ENCODE results near the gene C20orf96.
"Not testable (repeated sequence)": the region's sequence is repeated elsewhere in the genome, so short reads cannot be mapped to it uniquely, and the experiment has no call there.

C20orf96 gene

DNA sequence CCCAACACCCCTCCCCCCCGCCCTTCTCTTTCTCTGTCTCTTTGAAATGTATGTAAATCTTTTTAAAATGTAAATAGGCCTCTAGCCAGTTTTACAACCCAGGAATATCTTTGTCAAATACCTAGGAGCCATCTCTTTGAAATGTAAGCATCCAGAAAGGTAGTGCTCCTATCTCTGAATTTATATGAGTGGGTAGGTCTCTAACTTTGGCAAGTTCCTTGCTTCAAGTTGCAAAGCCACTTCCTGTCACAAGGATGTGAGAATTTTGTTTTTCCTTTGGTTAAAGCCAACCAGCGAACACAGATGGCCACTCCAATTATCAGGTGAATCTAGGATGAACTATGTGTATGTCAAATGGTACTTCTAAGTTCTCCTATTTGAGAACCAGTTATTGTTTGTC lies 39.2 kb downstream of the C20orf96 start:
- FAIRE-seq (no peak), DNase-seq (ENCODE audit: insufficient read length, low spot score) (no peak)

DNA sequence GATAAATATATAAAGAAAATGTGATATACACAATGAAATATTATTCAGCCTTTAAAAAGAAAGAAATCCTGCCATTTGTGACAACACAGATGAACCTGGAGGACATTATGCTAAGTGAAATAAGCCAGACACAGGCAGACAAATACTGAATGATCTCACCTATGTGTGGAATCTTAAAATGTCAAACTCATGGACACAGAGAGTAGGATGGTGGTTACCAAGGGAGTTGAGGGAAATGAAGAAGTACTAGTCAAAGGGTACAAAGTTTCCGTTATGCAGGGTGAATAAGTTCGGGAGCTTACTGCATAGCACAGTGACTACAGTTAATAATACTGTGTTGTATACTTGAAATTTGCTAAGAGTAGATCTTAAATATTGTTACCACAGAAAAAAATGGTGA lies 47.6 kb downstream of the C20orf96 start:
- DNase-seq (ENCODE audit: insufficient read length, low spot score) (no peak), FAIRE-seq (no peak)

DNA sequence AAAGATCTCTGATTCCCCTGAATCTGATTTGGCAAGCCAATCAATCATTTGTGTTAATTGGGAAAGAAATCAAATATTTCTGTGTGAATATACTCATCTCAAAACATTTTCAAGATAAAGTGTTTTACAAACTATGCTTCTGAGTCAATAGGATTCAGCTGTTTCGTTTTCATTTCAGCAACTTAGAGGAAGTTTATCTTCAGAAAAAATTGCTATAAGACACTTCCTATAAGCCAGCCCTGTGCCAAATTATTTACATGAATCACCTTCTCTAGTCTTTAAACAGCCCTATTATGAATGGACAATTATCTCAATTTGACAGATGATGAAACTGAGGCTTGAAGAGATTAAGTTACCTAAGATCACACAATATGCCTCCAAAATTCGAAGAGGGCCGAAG lies 52.6 kb downstream of the C20orf96 start:
- no peak for FAIRE-seq

DNA sequence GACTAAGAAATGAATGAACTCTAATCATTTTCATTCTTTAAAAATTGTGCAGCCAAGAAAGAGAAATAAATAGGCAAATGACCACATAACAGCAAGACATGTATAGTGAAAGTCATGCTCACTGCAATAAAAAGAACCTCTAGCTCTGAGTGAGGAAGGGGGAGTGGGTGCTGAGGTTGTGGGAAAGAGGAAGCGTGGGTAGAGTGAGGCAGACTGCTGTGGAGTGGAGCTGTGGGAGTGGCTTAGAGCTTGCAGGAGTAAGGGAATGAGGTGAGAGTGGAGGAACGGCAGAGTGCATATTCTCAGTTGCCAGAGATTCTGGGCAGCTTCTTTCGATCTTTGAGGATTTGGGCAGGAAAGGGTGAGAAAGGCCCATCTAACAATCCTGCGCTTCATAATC lies 53.1 kb downstream of the C20orf96 start:
- FAIRE-seq: peak; percentile 49

More for the DNA sequence above, 52.6 kb downstream of the C20orf96 start:
- no peak for DNase-seq (ENCODE audit: insufficient read length, low spot score)

DNA sequence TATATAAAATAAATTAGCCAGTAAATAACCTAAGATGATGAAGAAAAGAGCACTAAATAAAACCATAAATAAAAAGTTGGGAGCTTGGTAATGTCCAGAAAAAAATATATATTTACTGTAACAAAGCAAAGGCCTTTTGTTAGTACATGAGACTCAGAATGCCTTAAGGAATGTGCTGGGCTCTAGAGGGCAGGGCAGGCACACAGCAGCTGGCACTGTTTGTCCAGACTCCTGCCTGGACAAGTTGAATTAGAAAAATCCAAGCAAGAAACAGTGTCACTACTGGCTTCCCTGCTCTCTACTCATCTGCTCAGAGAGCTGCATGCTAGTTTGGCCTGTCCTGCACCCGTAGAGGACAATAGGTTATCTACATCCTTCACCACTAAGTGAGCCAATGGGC lies 54.7 kb downstream of the C20orf96 start:
- no peak for DNase-seq (ENCODE audit: insufficient read length, low spot score)
- no peak for FAIRE-seq

More for the DNA sequence above, 53.1 kb downstream of the C20orf96 start:
- no peak for DNase-seq (ENCODE audit: insufficient read length, low spot score)

DNA sequence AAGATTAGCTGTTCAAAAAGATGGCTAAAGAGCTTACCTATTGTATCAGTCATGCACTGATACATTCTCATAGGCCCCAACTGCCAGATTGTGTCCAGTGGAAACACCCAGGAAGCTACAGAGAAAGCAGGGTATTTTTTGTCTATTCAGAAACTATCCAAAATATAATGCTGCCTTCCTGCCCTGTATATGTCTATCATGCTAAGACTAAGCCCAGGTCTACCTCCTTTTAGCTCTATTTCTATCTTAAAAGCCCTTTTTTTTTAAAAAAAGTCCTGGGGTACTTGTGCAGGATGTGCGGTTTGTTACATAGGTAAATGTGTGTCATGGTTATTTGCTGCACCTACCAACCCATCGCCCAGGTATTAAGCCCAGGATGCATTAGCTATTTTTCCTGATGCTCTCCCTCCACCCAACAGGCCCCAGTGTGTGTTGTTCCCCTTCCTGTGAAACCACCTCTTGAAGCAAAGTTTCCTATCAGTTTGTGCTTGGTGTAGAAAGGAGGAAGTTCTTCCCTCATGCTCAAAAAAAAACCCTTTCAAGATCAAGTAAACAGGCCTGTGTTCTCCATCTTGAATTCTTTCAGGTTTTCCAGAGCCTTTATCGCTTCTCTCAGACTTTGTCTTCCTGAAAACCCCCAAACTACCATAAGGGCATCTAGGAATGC lies 63.0 kb downstream of the C20orf96 start:
- DNase-seq (ENCODE audit: insufficient read length, low spot score) (no peak), FAIRE-seq (peak; percentile 18)

DNA sequence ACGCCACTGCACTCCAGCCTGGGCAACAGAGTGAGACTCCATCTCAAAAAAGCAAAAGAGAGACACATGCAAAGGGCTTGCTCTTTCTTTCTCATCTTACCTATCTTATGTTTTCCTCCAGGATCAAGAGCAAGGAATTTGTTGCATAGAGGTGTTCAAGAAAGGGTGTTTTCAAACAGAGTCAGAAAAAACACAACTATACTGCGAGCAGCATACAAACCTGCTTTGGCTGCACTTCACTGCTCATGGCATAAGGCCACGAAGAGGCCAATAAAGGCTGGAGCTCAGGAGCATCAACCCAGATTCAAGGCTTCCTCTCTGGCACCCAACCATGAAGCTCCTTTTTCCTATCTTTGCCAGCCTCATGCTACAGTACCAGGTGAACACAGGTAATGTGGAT lies 63.6 kb downstream of the C20orf96 start, which contains the start of gene DEFB129:
Gene DEFB129, plus strand, starts transcription at position 301 of the 400 bp plus-strand sequence. Its CDS starts 31 bp downstream, at position 332.
- DNase-seq (ENCODE audit: insufficient read length, low spot score) (no peak), FAIRE-seq (no peak)

DNA sequence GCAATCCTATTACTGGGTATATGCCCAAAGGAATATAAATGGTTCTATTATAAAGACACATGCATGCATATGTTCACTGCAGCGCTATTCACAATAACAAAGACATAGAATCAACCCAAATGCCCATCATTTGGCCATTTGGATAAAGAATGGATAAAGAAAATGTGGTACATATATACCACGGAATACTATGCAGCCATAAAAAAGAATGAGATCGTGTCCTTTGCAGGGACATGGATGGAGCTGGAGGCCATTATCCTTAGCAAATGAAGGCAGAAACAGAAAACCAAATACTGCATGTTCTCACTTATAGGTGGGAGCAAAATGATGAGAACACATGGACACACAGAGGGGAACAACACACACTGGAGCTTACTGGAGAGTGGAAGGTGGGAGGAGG lies 64.7 kb downstream of the C20orf96 start:
- not testable (repeated sequence) for DNase-seq (ENCODE audit: insufficient read length, low spot score); FAIRE-seq

DNA sequence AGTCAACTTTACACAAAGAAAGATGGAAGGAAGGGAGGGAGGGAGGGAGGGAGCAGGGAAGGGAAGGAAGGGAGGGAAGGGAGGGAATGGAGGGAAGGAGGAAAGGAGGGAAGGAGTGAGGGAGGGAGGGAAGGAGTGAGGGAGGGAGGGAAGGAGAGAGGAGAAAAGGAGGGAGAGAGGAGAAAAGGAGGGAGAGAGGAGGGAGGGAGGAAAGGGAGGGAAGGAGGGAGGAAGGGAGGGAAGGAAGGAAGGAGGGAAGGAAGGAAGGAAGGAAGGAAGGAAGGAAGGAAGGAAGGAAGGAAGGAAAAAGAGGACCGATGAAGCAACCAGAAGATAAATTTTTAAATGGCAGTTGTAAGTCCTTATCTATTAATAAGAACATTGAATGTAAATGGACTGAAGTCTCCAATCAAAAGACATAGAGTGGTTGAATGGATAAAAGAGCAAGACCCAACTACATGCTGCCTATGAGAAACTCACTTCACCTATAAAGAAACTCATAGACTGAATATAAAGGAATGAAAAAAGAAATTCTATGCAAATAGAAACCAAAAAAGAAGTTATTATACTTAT lies 69.2 kb downstream of the C20orf96 start:
- FAIRE-seq (no peak), DNase-seq (ENCODE audit: insufficient read length, low spot score) (no peak)
